GM12865 (cell line): ENCODE data around the gene MPP4.
"Not testable (repeated sequence)": the region's sequence is repeated elsewhere in the genome, so short reads cannot be mapped to it uniquely, and the experiment has no call there.

ENCODE experiments used
- DNase-seq: peaks from one replicate; pipeline ENCODE4 v3.0.0; 2010; ENCODE audit warnings: low read depth
- H3K4me3 ChIP-seq: 2 replicates; pipeline ENCODE4 v1.5.1; 2011; ENCODE audit warnings: mild to moderate bottlenecking, low read depth, low read length, control low read depth
- CTCF ChIP-seq: IDR thresholded peaks from 2 replicates; pipeline ENCODE4 v1.5.1; 2011; ENCODE audit warnings: low read length, control low read depth, low read depth, inconsistent platforms; ENCODE audit not compliant: insufficient read depth; ENCODE audit errors: missing control alignments

Gene MPP4

DNA sequence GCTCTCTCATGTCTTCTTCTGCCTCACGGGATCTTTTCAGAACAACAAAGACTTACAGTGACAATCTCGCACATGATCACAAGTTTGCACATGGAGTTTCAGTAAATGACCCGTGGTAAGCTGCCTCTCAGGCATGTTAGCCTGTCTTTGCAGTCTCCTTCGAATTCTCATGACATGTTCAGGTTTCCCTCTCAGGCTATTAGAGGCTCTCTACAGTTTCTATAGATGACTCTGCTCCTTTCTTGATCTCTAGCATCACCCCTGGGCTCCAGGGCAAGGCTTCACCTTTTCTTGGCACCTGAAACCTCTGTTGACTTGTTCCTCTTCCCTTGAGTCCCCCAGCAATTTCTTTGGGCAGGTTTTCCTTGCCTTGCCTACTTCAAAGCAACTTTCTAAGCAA is 23.0 kb downstream of the MPP4 start:
- DNase-seq: peak; percentile 59
- H3K4me3 ChIP-seq: no peak overlapping the region
- no peak for TF ChIP-seq CTCF

GRCh38 chr2:201674794-201675193 is 23.6 kb downstream of the MPP4 start:
- no peak for TF ChIP-seq CTCF
- no peak overlapping the region for H3K4me3 ChIP-seq
- DNase-seq: no peak

GRCh38 chr2:201674298-201674697 is 24.1 kb downstream of the MPP4 start:
- no peak for TF ChIP-seq CTCF
- H3K4me3 ChIP-seq: no peak overlapping the region
- DNase-seq: peak; percentile 21

DNA sequence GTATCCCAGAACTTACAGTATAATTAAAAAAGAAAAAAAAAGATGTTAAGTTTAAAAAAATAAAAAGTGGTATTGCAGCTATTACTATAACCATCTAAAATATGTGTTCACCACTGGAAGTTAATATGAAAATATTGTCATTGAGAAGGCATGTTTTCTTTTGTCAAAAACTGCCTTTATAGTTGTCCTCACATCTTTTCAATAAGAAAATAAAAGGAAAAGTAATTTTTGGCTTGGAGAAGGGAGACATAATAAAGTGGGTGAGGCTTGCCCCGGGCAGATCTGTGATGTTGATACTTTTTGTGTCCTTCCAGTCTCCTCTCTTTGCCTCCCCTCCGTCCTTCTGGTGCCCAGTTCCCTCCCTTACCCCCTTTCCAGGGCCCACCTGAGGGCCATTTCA is 24.9 kb downstream of the MPP4 start:
- no peak for DNase-seq
- no peak for TF ChIP-seq CTCF
- H3K4me3 ChIP-seq: no peak overlapping the region

DNA sequence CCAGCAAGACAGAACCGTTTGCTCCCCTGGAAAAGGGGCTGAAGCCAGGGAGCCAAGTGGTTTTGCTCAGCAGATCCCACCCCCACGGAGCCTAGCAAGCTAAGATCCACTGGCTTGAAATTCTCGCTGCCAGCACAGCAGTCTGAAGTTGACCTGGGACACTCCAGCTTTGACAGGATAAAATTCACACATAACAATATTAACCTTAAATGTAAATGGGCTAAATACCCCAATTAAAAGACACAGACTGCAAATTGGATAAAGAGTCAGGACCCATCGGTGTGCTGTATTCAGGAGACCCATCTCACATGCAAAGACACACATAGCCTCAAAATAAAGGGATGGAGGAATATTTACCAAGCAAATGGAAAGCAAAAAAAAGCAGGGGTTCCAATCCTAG is 27.2 kb downstream of the MPP4 start:
- H3K4me3 ChIP-seq, DNase-seq: not testable (repeated sequence)

GRCh38 chr2:201669865-201670264 is 28.6 kb downstream of the MPP4 start:
- no peak for DNase-seq
- H3K4me3 ChIP-seq: no peak overlapping the region
- no peak for TF ChIP-seq CTCF

DNA sequence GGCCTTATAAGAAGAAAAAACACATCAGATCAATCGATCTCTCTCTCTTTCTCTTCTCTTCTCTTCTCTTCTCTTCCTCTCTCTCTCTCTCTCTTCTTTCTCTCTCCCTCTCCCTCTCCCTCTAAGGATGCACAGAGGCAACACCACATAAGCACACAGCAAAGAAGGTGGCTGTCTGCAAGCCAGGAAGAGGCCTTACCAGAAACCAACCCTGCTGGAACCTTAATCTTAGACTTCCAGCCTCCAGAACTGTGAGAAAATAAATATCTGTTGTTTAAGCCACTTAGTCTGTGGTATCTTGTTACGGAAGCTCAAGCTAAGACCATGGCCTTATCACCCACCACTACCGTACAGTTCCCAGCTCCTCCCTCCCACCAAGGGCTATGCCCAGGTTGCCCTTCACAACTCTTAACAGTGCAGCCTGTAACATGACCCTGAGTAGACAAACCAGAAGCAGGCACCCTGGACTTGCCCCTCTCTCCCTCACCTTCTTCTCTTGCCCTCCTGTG is 30.0 kb downstream of the MPP4 start:
- DNase-seq: no peak
- no peak for TF ChIP-seq CTCF
- no peak overlapping the region for H3K4me3 ChIP-seq
